GM13976 (cell line): ENCODE measurements around the gene EXOC4.

ENCODE experiments used
- DNase-seq: peaks from one replicate; pipeline ENCODE4 v3.0.0; 2012; ENCODE audit warnings: low spot score
- in situ Hi-C: fragments of 300-500 bp; cut with MboI; formaldehyde crosslinking; loops from one replicate; pipeline ENCODE4 v1.12.0; 2022; ENCODE audit warnings: low sequenced_read_pairs, mixed read lengths, inconsistent platforms; ENCODE audit not compliant: unreplicated experiment
- TF ChIP-seq, protein P1 (sequence below): IDR thresholded peaks from 2 replicates; pipeline ENCODE4 v1.5.1; 2012; ENCODE audit warnings: borderline replicate concordance, mild to moderate bottlenecking; ENCODE audit not compliant: insufficient read depth; ENCODE audit errors: extremely low read depth, missing control alignments, control extremely low read depth

EXOC4 gene

DNA sequence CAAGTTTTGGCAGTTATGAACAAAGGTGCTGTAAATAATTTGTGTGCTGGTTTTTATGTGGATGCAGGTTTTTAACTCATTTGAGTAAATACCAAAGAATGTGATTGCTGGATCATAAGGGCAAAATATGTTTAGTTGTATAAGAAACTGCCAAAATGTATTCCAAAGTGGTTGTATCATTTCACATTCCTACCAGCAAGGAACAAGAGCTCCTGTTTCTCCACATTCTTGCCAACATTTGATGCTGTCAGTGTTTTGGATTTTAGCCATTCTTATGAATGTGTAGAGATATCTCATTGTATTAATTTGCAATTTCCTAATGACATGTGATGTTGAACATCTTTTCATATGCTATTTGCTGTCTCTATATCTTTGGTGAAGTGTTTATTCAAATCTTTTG is 666.9 kb downstream of the EXOC4 start:
- no peak for DNase-seq
- TF ChIP-seq, protein P1, sequence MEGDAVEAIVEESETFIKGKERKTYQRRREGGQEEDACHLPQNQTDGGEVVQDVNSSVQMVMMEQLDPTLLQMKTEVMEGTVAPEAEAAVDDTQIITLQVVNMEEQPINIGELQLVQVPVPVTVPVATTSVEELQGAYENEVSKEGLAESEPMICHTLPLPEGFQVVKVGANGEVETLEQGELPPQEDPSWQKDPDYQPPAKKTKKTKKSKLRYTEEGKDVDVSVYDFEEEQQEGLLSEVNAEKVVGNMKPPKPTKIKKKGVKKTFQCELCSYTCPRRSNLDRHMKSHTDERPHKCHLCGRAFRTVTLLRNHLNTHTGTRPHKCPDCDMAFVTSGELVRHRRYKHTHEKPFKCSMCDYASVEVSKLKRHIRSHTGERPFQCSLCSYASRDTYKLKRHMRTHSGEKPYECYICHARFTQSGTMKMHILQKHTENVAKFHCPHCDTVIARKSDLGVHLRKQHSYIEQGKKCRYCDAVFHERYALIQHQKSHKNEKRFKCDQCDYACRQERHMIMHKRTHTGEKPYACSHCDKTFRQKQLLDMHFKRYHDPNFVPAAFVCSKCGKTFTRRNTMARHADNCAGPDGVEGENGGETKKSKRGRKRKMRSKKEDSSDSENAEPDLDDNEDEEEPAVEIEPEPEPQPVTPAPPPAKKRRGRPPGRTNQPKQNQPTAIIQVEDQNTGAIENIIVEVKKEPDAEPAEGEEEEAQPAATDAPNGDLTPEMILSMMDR = no peak
- in situ Hi-C loops = no loop called here

DNA sequence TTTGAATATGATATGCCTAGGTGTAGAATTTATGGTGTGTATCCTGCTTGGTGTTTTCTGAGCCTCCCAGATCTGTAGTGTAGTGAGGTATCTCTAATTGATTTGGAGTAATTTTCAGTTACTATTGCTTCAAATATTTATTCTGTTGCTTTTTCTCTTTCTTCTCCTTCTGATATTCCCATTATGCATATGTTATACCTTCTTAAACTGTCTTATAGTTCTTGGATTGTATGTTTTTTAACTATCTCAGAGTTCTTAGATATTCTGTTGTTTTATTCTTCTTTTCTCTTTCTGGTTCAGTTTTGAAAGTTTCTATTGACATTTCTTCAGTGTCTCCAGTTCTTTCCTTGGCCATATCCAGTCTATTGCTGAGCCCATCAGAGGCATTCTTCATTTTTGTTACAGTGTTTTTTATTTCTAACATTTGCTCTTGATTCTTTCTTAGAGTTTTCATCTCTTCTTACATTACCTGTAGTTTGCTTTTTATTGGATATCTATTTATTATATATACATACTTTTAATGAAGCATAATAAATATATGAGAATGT is 668.8 kb downstream of the EXOC4 start:
- TF ChIP-seq, protein P1 = no peak
- in situ Hi-C loops = no loop called here
- DNase-seq = no peak

DNA sequence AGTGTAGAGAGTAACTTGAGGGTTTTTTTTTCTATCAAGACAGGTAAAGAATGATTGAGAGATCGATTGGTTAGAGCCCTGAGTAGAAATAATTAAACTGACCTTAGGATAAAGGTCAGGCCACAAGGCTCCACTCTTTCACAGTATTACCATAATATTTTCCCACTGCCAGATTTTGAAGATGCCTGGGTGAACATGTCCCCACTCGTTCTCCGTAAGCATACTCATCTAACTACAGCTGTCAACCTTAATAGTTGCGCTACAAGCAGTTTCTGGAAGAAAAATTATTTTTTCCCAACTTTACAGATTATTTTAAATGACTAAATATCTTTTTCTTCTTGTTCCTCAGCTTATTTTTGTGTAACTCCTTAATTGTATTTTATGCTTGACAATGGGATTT is 671.1 kb downstream of the EXOC4 start:
- in situ Hi-C loops = no loop called here
- no peak for DNase-seq
- TF ChIP-seq, protein P1 = no peak

DNA sequence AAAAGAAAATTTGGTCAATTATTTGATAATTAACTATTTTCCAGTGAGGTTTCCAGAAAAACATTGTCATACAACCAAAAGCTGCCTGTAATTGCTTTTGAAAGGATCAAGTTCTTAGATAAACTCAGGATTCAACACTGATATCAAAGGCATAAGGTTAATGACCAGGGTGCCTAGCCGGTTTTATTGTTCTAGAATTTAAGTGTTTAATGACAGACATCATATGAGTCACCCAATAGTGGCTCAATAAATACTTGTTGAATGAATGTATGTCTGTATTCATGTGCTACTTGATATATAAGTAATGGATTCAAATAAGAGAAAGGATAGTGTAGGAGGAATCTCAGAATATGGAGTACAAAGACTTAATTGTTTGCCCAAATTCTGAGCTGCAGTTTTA is 678.2 kb downstream of the EXOC4 start:
- TF ChIP-seq, protein P1 = no peak
- in situ Hi-C loops = no loop called here
- no peak for DNase-seq

DNA sequence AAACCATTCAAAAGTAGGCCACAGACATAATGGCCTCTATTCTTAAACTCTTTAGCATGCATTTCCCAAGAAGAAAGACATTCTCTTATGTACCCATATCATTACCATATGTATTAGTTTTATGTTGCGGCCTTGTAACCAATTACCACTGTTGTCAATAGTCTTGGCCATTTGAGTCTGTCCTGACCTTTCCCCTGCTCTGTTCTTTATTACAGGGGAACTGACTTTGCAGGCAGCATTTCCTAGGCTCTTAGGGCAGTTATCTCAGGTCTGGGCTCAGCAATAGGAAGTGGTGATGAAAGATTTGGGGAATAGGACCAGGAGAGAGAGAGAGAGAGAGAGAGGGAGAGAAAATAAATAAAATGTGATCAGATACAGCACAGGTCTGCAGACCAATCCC is 679.7 kb downstream of the EXOC4 start:
- TF ChIP-seq, protein P1 = no peak
- no peak for DNase-seq
- in situ Hi-C loops = no loop called here

DNA sequence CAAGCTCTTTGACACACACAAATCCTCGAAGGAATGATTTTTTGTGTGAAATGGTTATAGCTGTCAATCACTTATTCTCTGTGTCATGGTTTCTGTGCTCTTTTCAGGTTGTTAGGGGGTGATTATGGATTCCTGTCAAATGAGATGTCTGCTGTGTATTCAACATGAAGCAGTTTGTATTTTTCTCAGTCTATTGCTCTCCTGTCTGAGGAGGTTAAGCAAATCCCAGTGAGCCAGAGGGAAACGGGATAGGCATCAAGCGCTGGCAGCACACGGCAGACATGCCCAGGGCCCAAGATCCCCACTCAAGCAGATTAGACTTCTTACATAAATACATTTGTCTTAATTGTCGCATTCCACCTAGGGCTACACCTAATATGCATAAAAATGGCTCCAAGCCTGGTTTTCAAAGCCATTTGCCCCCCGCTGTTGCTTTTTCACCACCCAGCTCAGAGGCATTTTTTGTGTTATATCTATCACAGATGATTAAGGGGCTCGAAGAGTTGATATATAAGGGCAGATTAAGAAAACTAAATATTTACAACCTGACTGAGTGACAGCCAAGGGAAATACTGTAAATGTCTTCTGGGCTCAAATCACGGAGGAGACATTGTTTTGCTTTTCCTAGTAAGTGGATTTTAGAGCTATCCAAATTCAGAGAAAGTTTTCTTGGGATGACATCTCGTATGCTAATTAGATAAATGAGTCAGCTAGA is 681.5 kb downstream of the EXOC4 start:
- in situ Hi-C loops = no loop called here
- TF ChIP-seq, protein P1 = no peak
- no peak for DNase-seq

DNA sequence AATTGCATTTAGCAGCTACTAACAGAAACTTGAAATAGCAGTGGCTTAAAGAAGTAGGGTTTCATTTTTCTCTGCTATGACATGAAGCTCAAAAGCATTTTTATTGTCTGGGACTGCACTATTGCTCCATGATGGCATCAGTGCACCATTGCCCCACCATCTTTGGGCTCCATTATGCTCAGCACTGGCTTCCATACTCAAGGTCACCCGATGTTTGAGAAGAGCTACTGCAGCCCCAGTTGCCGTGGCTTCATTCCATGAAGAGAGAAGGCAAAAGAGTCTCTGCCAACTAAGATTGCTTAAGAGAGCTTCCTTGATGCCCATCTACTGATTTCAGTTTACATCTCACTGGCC is 682.1 kb downstream of the EXOC4 start:
- no peak for DNase-seq
- TF ChIP-seq, protein P1 = no peak
- in situ Hi-C loops = no loop called here
